DOHH2 (cell line): ENCODE measurements around the gene RASAL3.
A peak's percentile ranks its signal among the peaks of the same experiment; 100 is the strongest.

Experiments
- H3F3A ChIP-seq: fragments of 200-600 bp; sonication (generic), shearing (Covaris generic); 2 replicates; pipeline ENCODE4 v1.6.0; 2016; ENCODE audit warnings: antibody characterized with exemption, mild to moderate bottlenecking; ENCODE audit not compliant: control insufficient read depth, insufficient read depth
- H3K27ac ChIP-seq: fragments of 200-600 bp; sonication (generic); 2 replicates; pipeline ENCODE4 v1.5.1; 2014; ENCODE audit warnings: low read depth, mild to moderate bottlenecking, low read length, moderate library complexity
- H3K27me3 ChIP-seq: fragments of 200-600 bp; sonication (generic); 2 replicates; pipeline ENCODE4 v1.6.1; 2014; ENCODE audit warnings: mild to moderate bottlenecking, low read length, mixed read lengths; ENCODE audit not compliant: control insufficient read depth
- H3K36me3 ChIP-seq: fragments of 200-600 bp; sonication (generic); 2 replicates; pipeline ENCODE4 v1.6.1; 2014; ENCODE audit warnings: mild to moderate bottlenecking, low read length, moderate library complexity, mixed read lengths; ENCODE audit not compliant: control insufficient read depth
- H3K4me1 ChIP-seq: fragments of 200-600 bp; sonication (generic); 2 replicates; pipeline ENCODE4 v1.6.1; 2014; ENCODE audit warnings: mild to moderate bottlenecking, low read length, mixed read lengths; ENCODE audit not compliant: control insufficient read depth
- H3K4me2 ChIP-seq: fragments of 200-600 bp; sonication (generic); 2 replicates; pipeline ENCODE4 v1.6.0; 2014; ENCODE audit warnings: mild to moderate bottlenecking, low read length, moderate library complexity
- H3K4me3 ChIP-seq: fragments of 200-600 bp; sonication (generic); 2 replicates; pipeline ENCODE4 v1.5.1; 2014; ENCODE audit warnings: mild to moderate bottlenecking, low read length, mixed read lengths
- H3K79me2 ChIP-seq: fragments of 200-600 bp; sonication (generic); 2 replicates; pipeline ENCODE4 v1.6.1; 2014; ENCODE audit warnings: mild to moderate bottlenecking, low read length, mixed read lengths; ENCODE audit not compliant: control insufficient read depth
- H3K9me2 ChIP-seq: fragments of 200-600 bp; sonication (generic); replicated peaks from 2 replicates; pipeline ENCODE4 v1.6.1; 2014; ENCODE audit warnings: mild to moderate bottlenecking, low read length, mixed read lengths; ENCODE audit not compliant: control insufficient read depth
- H3K9me3 ChIP-seq: fragments of 200-600 bp; sonication (generic); 2 replicates; pipeline ENCODE4 v1.6.1; 2014; ENCODE audit warnings: antibody characterized with exemption, low read length, mixed read lengths; ENCODE audit not compliant: control insufficient read depth, insufficient read depth
- H4K20me1 ChIP-seq: fragments of 200-600 bp; sonication (generic); 2 replicates; pipeline ENCODE4 v1.6.0; 2014; ENCODE audit warnings: low read depth, mild to moderate bottlenecking, antibody characterized with exemption, low read length, moderate library complexity; ENCODE audit not compliant: control insufficient read depth, insufficient read depth
- EZH2phosphoT487 ChIP-seq: fragments of 200-600 bp; sonication (generic); IDR thresholded peaks from 2 replicates; pipeline ENCODE4 v1.6.1; 2017; ENCODE audit warnings: borderline replicate concordance, mild to moderate bottlenecking, antibody characterized with exemption, low read length, moderate library complexity, mixed read lengths
- TF ChIP-seq, protein P1 (sequence below): fragments of 200-600 bp; sonication (generic); IDR thresholded peaks from one replicate; pipeline ENCODE4 v1.5.1; 2014; ENCODE audit warnings: antibody characterized with exemption, mild to moderate bottlenecking, low read depth, low read length; ENCODE audit not compliant: poor library complexity, severe bottlenecking

The RASAL3 gene

DNA sequence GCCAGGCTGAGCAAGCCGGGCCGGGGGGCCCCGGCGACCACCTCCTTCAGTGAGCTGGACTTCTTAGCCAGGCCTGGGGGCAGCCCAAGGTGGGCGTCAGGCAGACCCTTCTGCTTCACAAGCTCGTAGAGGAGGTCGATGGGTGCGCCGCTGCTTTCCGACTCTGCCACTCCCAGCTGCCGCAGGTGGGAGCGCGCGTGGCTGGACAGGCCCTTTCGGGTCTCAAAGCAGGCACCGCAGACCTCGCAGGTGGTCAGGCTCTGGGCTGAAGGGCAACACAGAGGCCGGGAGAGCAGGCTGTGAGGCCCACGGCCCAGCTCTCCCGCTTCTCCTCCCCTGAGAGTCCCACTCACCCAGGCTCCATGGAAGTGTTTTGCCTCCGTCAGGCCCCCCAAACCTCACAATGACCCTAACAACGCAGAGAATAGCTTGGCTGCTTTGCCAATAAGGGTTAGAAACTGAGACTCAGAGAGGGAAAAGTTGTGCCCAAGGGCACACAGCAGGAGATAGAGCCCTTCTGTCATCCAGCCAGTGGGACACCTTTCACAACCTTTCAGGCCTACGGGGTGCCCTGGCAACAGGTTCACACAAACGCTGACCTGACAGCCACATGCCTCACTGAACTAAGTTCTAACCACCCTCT, 34.4 kb downstream of the RASAL3 start:
- Histone ChIP-seq H3K79me2 (peaks cover 46% of the 10 kb centered on the region), H4K20me1 (peaks cover 9% of the 10 kb centered on the region), H3K4me1 (peaks cover 24% of the 10 kb centered on the region), H3K4me3 (no peak overlapping the region), H3F3A (no peaks in the 10 kb centered on the region), H3K36me3 (peaks cover 63% of the 10 kb centered on the region), H3K9me2 (no peaks in the 10 kb centered on the region), H3K4me2 (peak overlapping the region; percentile 100), H3K27me3 (no peaks in the 10 kb centered on the region), H3K27ac (no peak overlapping the region), H3K9me3 (no peaks in the 10 kb centered on the region)
- TF ChIP-seq, protein P1, sequence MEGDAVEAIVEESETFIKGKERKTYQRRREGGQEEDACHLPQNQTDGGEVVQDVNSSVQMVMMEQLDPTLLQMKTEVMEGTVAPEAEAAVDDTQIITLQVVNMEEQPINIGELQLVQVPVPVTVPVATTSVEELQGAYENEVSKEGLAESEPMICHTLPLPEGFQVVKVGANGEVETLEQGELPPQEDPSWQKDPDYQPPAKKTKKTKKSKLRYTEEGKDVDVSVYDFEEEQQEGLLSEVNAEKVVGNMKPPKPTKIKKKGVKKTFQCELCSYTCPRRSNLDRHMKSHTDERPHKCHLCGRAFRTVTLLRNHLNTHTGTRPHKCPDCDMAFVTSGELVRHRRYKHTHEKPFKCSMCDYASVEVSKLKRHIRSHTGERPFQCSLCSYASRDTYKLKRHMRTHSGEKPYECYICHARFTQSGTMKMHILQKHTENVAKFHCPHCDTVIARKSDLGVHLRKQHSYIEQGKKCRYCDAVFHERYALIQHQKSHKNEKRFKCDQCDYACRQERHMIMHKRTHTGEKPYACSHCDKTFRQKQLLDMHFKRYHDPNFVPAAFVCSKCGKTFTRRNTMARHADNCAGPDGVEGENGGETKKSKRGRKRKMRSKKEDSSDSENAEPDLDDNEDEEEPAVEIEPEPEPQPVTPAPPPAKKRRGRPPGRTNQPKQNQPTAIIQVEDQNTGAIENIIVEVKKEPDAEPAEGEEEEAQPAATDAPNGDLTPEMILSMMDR = no peak

DNA sequence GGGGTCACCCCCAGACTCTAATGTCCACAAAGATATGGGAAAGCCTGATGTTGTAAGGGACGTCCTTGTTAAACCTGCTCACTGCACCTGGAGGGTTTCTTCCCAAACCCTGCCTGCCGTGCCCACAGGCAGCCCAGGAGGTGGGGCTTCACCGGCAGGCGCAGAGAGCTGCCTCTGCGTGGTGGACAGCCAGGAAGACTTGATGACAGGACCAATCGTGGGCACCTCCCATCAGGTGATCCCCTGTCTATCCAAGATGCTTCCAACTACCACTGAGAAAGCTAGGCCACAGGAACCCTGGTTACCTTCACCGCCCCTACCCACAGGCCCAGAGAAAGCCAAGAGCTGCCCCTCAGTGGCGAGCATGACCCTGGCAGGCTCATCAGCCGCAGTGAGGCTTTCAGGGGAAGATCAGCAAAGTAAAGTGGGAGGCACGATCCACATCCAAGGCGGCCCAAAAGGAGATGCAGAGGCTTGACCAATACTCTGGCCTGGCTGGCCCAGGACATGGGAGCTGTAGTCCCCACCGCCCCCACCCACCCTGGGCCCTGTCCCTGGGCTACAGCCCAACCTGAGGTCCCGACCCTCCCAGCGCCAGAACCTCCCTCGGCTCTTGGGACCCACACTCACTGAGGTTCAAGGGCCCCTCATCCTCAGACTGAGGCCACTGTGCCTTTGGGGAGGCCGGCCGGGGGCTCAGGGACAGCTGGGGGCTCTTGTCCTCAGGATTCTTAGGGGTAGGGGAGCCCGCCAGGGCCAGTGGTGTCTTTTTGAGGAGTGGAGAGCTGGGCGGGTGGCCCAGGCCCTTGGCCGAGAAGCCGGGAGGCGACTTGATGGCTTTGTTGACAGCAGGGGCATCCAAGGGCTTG, 35.2 kb downstream of the RASAL3 start:
- no peaks in the 10 kb centered on the region for H3K27me3 ChIP-seq
- H3K79me2 ChIP-seq = peaks cover 46% of the 10 kb centered on the region
- H3K9me3 ChIP-seq = no peaks in the 10 kb centered on the region
- H3K4me1 ChIP-seq = peaks cover 24% of the 10 kb centered on the region
- H3F3A ChIP-seq = no peaks in the 10 kb centered on the region
- H3K36me3 ChIP-seq = peaks cover 71% of the 10 kb centered on the region
- no peaks in the 10 kb centered on the region for H3K9me2 ChIP-seq
- peaks cover 9% of the 10 kb centered on the region for H4K20me1 ChIP-seq
- no peak overlapping the region for H3K27ac ChIP-seq
- H3K4me3 ChIP-seq = no peak overlapping the region
- no peak for TF ChIP-seq EZH2phosphoT487
- TF ChIP-seq, protein P1 = no peak
- no peak overlapping the region for H3K4me2 ChIP-seq

DNA sequence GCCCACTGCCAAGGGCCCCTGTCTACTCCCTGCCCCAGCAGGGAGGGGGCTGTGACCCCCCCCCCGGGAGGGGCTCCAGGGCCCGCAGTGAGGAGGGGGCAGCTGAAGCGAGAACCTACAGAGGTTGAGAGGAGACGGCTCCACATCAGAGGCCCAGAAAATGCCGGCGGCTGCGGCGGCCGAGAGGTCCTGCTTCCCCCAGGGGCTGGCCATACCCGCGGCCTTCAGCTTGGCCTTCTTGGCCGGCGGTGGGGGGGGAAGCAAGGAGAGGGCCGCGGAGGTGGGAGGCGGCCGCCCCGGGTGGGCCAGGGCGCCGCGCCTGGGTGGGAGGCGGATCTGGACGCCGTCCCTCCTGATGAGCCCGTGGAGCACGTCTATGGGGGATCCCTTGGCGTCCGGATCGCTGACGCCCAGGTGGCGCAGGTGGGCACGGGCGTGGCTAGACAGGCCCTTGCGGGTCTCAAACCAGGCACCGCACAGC, 36.3 kb downstream of the RASAL3 start:
- Histone ChIP-seq H3F3A (no peaks in the 10 kb centered on the region), H3K9me2 (no peaks in the 10 kb centered on the region), H3K9me3 (no peaks in the 10 kb centered on the region), H3K27ac (no peak overlapping the region), H3K4me3 (no peak overlapping the region), H3K36me3 (peaks cover 82% of the 10 kb centered on the region), H3K4me1 (peaks cover 17% of the 10 kb centered on the region), H3K27me3 (no peaks in the 10 kb centered on the region), H4K20me1 (peaks cover 9% of the 10 kb centered on the region), H3K79me2 (peaks cover 45% of the 10 kb centered on the region), H3K4me2 (no peak overlapping the region)
- TF ChIP-seq, protein P1 = no peak
- TF ChIP-seq EZH2phosphoT487 = no peak
